SU-DHL-6 (cell line): ENCODE data around the gene CTNNB1.

ENCODE experiments used
- H2AFZ ChIP-seq: fragments of 200-600 bp; sonication (generic); 2 replicates; pipeline ENCODE4 v1.6.1; 2014; ENCODE audit warnings: low read depth, mild to moderate bottlenecking, moderate library complexity, mixed read lengths, antibody characterized with exemption, low read length; ENCODE audit not compliant: severe bottlenecking
- H3F3A ChIP-seq: fragments of 200-600 bp; shearing (Covaris generic); 2 replicates; pipeline ENCODE4 v1.6.0; 2016; ENCODE audit warnings: antibody characterized with exemption, mild to moderate bottlenecking; ENCODE audit not compliant: insufficient read depth
- H3K27ac ChIP-seq: fragments of 200-600 bp; sonication (generic); 2 replicates; pipeline ENCODE4 v1.5.1; 2016; ENCODE audit warnings: low read depth, mild to moderate bottlenecking, low read length, moderate library complexity, mixed read lengths
- H3K27me3 ChIP-seq: fragments of 200-600 bp; sonication (generic), shearing (Covaris generic); 2 replicates; pipeline ENCODE4 v1.6.0; 2014; ENCODE audit warnings: mild to moderate bottlenecking, low read length
- H3K36me3 ChIP-seq: fragments of 200-600 bp; sonication (generic); 2 replicates; pipeline ENCODE4 v1.6.1; 2014; ENCODE audit warnings: mild to moderate bottlenecking, low read length, mixed read lengths
- H3K4me2 ChIP-seq: fragments of 300-600, 200-600 bp; shearing (Covaris generic), sonication (generic); 2 replicates; pipeline ENCODE4 v1.6.0; 2014; ENCODE audit warnings: low read length, low read depth, mild to moderate bottlenecking; ENCODE audit not compliant: poor library complexity, severe bottlenecking
- H3K4me3 ChIP-seq: fragments of 200-600 bp; sonication (generic); 2 replicates; pipeline ENCODE4 v1.5.1; 2014; ENCODE audit warnings: antibody characterized with exemption, low read length, mild to moderate bottlenecking, mixed read lengths; ENCODE audit not compliant: insufficient read depth, poor library complexity, severe bottlenecking
- H3K79me2 ChIP-seq: fragments of 200-600 bp; sonication (generic); 2 replicates; pipeline ENCODE4 v1.6.1; 2014; ENCODE audit warnings: mild to moderate bottlenecking, low read length, moderate library complexity; ENCODE audit not compliant: insufficient read depth
- H3K9ac ChIP-seq: fragments of 200-600 bp; sonication (generic); 2 replicates; pipeline ENCODE4 v1.7.0; 2014; ENCODE audit warnings: mild to moderate bottlenecking, low read length
- H3K9me2 ChIP-seq: fragments of 200-600 bp; sonication (generic); replicated peaks from 2 replicates; pipeline ENCODE4 v1.6.1; 2014; ENCODE audit warnings: low read length; ENCODE audit not compliant: insufficient read depth
- H3K9me3 ChIP-seq: fragments of 200-600 bp; sonication (generic); 2 replicates; pipeline ENCODE4 v1.6.1; 2014; ENCODE audit warnings: low read length, mixed read lengths; ENCODE audit not compliant: insufficient read depth
- H4K20me1 ChIP-seq: fragments of 200-600 bp; sonication (generic); 2 replicates; pipeline ENCODE4 v1.6.1; 2014; ENCODE audit warnings: low read depth, mild to moderate bottlenecking, antibody characterized with exemption, low read length, moderate library complexity, mixed read lengths
- EZH2phosphoT487 ChIP-seq: fragments of 200-600 bp; sonication (generic), shearing (Covaris generic); conservative IDR thresholded peaks from 2 replicates; pipeline ENCODE4 v1.6.1; 2018; ENCODE audit warnings: mild to moderate bottlenecking, antibody characterized with exemption, low read length, moderate library complexity, mixed read lengths
- TF ChIP-seq, protein P1 (sequence below): fragments of 200-600 bp; sonication (generic); IDR thresholded peaks from one replicate; pipeline ENCODE4 v1.5.1; 2017; ENCODE audit warnings: antibody characterized with exemption, mild to moderate bottlenecking, low read length, moderate library complexity; ENCODE audit not compliant: insufficient read depth, poor library complexity, severe bottlenecking

The CTNNB1 gene

DNA sequence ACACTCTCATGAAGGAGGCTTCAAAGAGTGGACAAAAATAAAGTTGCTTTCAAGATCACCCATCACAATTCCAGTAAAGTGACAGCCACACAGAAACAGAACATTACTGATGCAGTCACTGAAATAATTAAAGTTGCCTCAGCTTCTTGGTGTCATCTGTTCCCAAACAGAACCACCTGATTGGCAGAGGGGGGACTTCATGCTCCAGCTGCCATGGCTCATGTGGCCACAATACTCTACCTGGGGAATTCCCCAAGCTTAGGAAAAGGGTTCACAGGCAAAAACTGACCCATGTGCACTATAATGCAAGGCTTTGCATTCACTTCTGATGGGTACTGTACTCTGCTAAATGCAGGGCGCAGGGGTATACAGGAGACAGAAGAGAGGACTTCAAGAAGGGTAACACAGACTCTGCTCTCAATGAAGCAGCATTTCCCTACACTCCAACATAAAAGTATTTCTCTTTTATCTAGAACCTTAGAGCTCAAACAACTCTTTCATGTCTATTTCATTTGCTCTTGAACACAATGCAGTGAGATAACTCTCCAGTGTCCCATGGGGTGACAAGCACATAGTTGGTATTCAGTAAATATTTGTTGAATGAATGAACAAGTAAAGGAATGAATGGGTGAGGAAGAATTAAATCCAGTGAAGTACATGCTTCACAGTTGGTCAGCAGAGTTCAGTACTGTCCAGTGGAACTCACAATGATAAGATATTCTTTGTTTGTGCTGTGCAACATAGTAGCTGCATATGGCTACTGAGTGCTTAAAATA lies 8.6 kb upstream of the CTNNB1 start:
- H3F3A ChIP-seq = no peaks in the 10 kb centered on the region
- H3K9me2 ChIP-seq = no peaks in the 10 kb centered on the region
- no peaks in the 10 kb centered on the region for H3K36me3 ChIP-seq
- no peak overlapping the region for H3K27ac ChIP-seq
- H3K9me3 ChIP-seq = no peaks in the 10 kb centered on the region
- no peak overlapping the region for H3K9ac ChIP-seq
- H4K20me1 ChIP-seq = no peaks in the 10 kb centered on the region
- H3K79me2 ChIP-seq = no peaks in the 10 kb centered on the region
- TF ChIP-seq, protein P1, sequence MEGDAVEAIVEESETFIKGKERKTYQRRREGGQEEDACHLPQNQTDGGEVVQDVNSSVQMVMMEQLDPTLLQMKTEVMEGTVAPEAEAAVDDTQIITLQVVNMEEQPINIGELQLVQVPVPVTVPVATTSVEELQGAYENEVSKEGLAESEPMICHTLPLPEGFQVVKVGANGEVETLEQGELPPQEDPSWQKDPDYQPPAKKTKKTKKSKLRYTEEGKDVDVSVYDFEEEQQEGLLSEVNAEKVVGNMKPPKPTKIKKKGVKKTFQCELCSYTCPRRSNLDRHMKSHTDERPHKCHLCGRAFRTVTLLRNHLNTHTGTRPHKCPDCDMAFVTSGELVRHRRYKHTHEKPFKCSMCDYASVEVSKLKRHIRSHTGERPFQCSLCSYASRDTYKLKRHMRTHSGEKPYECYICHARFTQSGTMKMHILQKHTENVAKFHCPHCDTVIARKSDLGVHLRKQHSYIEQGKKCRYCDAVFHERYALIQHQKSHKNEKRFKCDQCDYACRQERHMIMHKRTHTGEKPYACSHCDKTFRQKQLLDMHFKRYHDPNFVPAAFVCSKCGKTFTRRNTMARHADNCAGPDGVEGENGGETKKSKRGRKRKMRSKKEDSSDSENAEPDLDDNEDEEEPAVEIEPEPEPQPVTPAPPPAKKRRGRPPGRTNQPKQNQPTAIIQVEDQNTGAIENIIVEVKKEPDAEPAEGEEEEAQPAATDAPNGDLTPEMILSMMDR = no peak
- no peak for TF ChIP-seq EZH2phosphoT487
- no peaks in the 10 kb centered on the region for H3K27me3 ChIP-seq
- H3K4me2 ChIP-seq = no peak overlapping the region
- H2AFZ ChIP-seq = no peak overlapping the region
- H3K4me3 ChIP-seq = no peak overlapping the region

DNA sequence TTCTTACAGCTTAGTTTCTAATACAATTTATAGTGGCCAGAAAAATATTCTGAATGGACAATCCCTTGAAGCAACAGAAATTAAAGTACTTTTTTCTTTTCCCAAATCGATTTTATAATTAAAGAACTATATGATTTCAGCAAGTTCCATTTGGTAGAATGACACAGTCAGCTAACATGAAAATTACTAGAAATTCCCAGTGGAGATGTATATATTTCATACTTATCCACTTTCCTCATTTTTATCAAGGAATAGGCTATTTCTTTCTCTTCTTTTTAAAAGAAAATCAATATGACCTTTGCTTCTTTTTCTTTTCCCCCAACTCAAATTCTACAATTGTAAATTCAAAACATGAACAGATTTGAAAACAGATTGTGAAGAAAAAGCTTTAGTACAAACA lies 6.4 kb upstream of the CTNNB1 start:
- Histone ChIP-seq H3K4me3 (no peak overlapping the region), H2AFZ (no peak overlapping the region), H3F3A (peaks cover 1% of the 10 kb centered on the region; the same call in 1 of the 2 replicates), H3K9ac (no peak overlapping the region), H3K27ac (no peak overlapping the region), H3K79me2 (no peaks in the 10 kb centered on the region), H3K9me3 (no peaks in the 10 kb centered on the region), H4K20me1 (no peaks in the 10 kb centered on the region), H3K36me3 (no peaks in the 10 kb centered on the region), H3K9me2 (no peaks in the 10 kb centered on the region), H3K27me3 (no peaks in the 10 kb centered on the region), H3K4me2 (no peak overlapping the region)
- TF ChIP-seq, protein P1 = no peak
- TF ChIP-seq EZH2phosphoT487 = no peak

DNA sequence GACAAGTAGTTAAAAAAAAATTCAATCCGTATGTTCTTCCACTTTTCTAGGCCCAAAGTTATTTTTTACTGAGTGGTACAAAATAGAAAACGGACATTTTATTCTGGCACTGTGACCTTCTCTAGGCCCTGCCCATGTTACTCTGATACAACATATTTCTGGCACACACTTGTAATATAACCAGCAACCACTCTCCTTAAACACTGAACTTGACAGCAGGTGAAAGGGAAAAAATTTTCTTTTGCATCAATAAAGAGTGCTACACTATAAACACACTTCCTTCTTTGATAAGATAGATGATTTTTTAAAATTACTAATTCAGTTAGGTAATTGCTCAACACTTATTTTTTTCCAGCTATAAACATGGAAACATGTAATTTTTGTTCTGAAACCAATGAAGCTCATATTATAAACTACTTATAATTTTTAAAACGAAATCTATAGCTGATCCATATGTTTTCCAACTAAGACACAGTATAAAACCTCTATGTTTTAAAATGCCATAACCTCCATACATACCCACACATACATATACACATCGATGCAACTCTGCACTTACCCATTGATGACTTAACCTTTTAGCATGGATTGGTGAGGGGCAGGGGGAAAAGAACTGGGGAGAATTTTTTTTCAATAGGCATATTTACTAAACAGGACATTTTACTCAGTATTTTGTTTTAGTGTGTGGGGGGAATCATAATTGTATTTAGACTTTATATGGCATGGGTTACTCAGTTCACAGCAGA lies 5.3 kb upstream of the CTNNB1 start:
- Histone ChIP-seq H3K9me2 (no peaks in the 10 kb centered on the region), H3K4me2 (no peak overlapping the region), H3F3A (peaks cover 4% of the 10 kb centered on the region; the same call in 1 of the 2 replicates), H4K20me1 (no peaks in the 10 kb centered on the region), H3K27ac (no peak overlapping the region), H3K27me3 (no peaks in the 10 kb centered on the region), H3K9me3 (no peaks in the 10 kb centered on the region), H3K79me2 (no peaks in the 10 kb centered on the region), H3K9ac (no peak overlapping the region), H3K4me3 (no peak overlapping the region), H2AFZ (no peak overlapping the region), H3K36me3 (no peaks in the 10 kb centered on the region)
- TF ChIP-seq, protein P1 = no peak
- no peak for TF ChIP-seq EZH2phosphoT487
